Limb (tissue), 2 donors: ENCODE results near the gene COPS2.
"Not testable (repeated sequence)": the region's sequence is repeated elsewhere in the genome, so short reads cannot be mapped to it uniquely, and the experiment has no call there.

ENCODE experiments used
- DNase-seq, 2 donors: peaks; one replicate each; pipeline ENCODE4 v3.0.0-alpha.2; 2016; ENCODE audit errors: extremely low spot score in 2 of 2

The COPS2 gene

DNA sequence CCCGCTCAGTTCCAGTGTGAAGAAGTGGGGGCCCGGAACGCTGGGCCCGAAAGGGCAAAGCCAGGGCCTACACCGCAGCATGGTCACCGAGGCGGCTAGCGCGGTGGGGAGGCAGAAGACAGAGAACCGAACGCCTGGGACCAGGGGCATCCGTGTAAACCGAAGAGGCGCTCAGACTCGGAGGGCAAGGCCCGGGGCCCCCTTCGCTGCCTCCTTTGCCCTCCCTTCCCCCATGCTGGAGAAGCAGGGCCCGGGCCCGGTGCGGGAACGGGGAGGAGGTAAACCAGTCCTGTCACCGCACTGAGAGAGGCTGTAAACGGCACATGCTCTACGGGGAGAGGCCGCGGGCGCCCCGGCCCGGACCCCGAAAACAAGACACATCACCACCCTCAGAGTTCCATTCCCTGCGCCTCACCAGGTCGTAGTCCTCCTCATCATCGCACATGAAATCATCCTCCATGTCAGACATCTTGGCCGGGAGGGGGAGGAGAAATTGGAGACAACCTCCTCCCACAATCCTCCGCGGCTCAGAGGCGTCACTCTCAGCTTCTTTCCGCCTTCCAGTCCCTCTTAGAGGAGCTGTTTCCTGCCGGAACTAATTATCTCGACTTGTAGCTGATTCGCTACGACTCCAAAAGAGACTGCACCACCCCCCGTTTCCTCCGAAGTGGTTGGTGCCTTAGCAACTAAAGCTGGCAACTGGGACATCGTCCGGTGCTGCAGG is at the start of gene COPS2:
Gene COPS2, minus strand, starts transcription at position 490 of the 724 bp plus-strand sequence. Its CDS starts 21 bp downstream, at position 469.
- peak; percentile 94 to 98 for DNase-seq

DNA sequence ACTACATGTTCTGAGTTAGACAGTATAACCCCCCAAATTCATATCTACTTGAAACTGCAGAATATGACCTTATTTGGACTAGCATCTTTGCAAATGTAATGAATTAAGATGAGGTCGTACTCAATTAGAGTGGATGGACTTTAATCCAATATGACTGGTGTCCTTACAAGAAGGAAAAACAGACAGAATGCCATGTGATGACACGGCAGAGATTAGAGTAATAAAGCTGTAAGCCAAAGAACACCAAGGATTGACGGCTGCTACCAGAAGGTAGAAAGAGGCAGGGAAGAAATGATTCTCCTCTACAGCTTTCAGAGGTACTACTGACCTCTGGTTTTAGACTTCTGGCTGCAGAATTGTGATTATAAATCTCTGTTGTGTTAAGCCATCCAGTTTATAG is 44.9 kb upstream of the COPS2 start:
- no peak for DNase-seq

DNA sequence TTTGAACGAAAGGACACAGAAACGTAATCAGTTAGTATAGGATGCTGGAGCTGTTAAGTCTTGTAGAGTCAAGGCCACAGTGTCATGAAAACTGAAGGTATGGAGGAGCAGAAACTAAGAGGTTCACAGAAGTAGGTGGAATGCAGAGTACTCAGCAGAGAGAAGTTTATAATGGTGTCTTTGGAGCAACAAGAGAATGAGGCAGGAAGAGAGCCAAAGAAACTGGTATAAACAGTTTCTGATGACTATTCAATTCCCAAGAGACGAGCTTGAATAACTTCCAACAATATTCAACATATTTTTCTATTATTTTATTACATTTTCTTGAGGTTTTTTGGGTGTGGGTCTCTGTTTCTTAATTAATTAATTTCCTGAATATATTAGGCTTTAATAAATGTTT is 44.3 kb upstream of the COPS2 start:
- DNase-seq = no peak

GRCh38 chr15:49196856-49197255 is 41.5 kb upstream of the COPS2 start:
- DNase-seq = no peak

DNA sequence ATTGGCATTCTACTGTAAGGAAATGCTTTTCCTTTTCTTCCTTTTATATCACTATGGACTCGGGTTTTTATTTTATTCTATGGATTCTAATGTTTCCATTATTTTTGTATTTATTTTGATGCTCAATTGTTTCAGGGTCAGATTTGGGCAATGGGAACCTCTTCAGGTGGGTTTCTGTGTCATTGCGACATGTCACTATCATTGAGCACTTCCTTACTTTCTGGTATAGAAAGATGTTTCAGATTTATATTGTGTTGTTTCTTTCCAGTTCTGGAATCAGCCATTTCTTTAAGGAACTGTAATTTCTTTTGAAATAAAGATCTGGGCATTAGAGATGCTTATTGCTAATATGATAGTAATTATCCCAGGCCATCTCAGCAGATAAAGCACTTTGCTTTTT is 36.5 kb upstream of the COPS2 start:
- DNase-seq = no peak

DNA sequence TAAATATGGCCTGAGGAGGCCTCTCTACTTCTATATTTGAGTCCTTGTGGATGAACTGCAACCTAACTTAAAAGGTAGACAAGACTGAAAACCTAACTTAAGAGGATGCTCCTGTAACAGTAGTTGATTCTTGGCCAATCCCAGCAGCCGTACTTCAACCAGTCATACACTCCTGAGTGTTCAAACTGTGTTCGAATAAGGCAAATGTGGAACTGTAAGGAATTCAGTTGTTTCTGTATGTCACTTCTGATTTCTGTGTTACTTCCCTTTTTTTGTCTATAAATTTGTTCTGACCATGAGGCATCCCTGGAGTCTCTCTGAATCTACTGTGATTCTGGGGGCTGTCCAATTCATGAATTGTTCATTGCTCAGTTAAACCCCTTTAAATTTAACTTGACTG is 35.2 kb upstream of the COPS2 start:
- no peak for DNase-seq

DNA sequence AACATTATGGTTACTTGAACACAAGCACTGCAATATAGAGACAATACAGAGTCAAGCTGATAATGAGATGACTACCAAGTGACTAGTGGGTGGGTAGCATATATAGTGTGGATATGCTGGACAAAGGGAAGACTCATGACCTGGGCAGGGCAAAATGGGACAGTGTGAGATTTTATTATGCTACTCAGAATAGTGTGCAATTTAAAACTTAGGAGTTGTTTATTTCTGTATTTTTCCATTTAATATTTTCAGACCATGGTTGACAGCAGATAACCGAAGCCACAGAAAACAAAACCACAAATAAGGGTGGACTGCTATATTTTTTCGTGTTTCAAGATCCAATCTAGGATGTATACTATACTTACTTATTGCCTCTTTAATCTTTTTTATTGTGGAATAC is 34.2 kb upstream of the COPS2 start:
- DNase-seq = no peak

DNA sequence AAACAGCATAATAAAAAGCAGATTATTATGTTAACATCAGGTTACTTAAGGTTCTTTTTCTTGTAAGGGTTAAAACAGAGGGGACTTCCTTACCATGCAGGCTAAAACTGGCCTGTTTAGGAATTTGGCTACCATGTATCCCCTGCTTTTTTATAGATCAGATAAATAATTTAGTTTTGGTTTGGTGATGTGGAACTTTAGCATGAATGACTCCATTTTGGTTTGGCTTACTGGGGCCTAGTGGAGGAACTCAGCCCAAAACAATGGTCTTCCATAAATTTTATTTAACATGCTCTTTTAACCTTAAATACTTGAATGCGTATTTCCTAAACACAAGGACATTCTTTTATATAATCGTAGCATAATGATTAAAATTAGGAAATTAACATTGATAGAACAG is 33.5 kb upstream of the COPS2 start:
- no peak for DNase-seq

DNA sequence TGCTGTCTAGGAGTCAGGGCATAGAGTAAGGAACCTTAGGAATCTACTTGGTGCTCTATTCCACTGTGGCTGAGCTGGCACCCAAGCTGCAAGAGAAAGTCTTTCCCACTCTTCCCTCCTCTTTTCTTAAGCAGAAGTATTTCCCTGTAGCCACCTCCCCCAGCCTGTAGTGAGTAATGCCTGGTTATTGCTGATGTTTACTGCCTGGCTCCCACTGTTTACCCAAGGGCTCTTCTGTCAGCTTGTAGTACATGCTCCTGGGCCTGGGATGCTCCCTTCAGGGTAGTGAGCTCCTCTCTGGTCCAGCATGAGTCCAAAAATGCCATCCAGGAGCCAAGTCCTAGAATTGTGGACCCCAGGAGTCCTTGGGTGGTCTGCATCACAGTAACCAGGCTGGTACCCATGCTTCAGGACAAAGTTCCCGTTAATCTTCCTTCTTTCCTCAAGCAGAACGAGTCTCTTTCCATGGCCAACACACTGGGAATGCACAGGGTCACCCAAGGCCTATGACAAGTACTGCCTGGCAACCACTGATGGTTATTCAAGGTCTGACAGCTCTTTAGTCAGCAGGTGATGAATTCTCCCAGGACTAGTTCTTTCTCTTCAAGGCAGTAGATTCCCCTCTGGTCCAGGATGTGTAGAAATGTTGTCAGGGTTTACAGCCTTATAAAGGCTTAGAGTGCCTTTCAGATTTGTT is 32.3 kb upstream of the COPS2 start:
- no peak for DNase-seq

- no peak for DNase-seq
Observed at GRCh38 chr15:49185473-49185872, 30.1 kb upstream of the COPS2 start.

DNA sequence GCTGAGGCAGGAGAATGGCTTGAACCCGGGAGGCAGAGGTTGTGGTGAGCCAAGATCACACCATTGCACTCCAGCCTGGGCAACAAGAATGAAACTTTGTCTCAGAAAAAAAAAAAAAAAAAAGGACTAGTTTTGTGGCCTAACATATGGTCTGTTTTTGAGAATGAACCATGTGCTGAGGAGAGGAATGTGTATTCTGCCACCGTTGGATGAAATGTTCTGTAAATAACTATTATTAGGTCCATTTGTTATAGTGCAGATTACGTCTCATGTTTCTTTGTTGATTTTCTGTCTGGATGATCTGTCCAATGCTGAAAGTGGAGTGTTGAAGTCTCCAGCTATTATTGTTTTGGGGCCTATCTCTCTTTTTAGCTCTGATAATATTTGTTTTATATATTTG is 28.3 kb upstream of the COPS2 start:
- not testable (repeated sequence) for DNase-seq

GRCh38 chr15:49182128-49182527 is 26.7 kb upstream of the COPS2 start:
- no peak for DNase-seq

DNA sequence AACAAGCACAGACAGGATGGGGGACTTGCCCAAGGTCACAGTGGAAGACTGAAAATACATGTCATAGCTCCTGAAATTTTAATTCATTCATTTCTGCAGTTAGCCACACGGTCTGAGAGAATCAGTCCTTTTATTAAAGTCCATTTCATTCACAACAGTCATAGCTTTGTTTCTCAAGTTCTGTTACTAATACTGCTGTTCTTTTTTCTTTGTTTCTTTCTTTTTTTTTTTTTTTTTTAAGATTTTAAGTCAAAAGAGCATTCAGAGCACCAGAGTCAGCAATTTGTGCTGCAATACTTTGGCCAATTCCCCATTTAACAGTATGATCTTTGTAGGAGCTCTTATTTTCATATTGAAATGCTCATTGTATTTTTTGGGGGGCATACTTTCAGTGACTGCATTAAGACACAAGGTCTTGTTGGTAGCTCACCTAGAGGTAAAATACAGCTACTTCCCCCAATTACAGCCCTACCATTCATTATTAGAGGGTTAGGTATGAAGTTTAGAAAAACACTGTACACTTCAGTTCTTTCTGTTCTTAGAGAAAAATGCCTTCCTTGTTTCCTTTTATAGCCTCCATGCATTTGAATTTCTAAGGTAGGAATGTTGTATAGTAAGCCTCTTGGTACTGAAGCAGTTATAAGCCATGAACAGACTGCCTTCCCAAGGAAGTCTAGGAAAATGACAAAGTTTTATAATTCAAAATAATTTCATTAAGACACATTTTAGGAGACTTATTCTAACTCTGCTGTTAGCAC is 24.2 kb upstream of the COPS2 start:
- DNase-seq = no peak

DNA sequence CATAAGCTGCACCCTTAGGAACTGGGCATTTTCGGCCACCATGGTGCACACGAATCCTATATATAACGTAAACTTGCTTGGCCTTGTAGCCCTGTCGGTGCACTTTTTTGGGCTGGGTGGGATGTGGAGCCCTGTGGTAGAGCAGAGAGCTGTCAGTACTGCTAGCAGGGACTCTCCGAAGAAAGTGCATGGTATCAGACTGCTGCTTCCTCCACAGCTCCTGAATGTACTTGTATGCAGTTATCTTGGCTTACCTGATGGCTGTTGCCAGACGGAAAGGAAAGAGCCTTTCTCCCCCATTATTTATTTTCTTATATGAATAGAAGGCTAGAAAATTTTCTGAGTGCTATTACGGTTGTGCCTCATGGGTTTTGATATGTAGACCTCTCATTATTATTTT is 23.1 kb upstream of the COPS2 start:
- DNase-seq = no peak

- not testable (repeated sequence) for DNase-seq
Observed at GRCh38 chr15:49175582-49176397, 20.4 kb upstream of the COPS2 start.

DNA sequence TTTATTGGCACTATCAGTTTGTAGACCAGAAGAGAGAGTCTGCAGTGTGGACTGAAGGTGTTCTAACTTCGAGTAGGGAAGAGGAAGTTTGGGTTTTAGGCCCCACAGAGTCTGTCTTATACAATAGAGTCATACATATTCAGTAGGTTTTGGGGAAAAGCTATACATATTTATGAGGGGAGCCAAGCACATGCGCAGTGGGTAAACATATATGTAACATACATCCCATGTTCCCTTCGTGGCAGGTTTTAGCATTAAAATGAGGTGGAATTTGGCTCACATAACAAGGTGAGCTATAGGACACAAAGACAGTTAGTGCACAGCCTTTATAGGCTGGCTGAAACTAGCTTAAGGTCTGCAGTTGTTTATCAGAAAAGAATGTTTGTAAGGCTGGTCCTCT is 19.5 kb upstream of the COPS2 start:
- DNase-seq = no peak

DNA sequence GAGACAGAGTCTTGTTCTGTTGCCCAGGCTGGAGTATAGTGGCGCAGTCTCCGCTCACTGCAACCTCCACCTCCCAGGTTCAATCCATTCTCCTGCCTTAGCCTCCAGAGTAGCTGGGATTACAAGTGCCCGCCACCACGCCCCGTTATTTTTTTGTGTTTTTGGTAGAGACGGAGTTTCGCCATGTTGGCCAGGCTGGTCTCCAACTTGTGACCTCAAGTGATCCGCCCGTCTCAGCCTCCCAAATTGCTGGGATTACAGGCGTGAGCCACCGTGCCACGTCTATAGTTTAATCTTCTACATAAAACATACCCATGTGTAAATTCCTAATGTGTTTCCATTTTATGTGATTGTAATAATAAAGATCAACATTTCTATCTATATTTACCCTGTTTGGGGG is 16.4 kb upstream of the COPS2 start:
- no peak for DNase-seq

DNA sequence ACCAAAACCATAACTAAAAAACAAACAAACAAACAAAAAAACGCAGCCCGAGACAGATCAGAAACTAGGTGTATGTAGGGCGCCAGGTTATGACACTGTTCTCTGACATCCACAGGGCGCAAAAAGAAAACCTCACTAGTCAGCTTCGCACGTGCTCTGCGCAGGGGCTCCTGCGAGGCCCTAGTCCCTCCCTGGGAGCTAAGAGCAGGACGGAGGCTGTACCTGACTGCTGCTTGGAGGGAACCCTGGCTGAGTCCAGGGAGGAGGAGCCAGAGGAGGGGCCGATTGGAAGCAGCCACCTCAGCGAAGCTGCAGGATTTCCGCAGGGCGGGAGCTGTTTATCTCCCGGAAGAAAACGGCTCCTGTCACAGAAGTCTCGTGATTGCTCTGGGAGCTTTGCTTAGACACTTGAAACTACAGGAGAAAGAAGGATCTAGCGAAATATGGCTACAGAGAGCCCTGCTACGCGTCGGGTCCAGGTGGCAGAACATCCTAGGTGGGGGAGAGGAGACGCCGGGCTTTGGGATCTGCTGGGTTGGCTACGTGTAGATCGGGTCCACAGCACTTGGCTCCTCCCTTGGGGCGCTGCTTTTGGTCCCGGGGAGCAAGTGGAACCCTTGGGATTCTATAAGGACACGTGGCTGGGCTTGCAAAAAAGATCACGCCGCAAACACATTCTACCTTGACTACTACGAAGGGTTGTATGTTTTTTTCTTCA is 14.6 kb upstream of the COPS2 start, which contains the start of gene GALK2:
Gene GALK2, plus strand, starts transcription at position 368 of the 718 bp plus-strand sequence. Its CDS starts 76 bp downstream, at position 444.
- peak; percentile 72 to 78 for DNase-seq

DNA sequence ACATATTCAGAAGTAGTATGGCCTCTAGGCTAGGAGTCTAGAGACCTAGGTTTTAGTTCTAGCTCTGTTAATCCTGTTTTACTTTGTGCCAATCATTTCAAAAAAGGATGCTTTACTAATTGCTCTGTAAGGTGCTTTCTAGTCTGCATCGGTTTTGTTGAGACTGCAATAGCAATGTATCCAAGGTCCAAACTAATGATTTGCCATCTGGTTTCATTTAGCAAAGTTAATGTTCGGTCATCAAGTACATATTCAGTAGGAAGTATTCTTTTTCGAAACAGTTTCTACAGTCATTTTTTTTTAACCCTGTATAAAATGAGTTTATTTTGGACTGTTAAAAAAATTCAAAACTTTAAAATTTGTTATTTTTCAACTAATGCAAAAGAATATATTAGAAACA is 12.6 kb upstream of the COPS2 start:
- DNase-seq = no peak

- DNase-seq = no peak
Observed at GRCh38 chr15:49164865-49165264, 9.5 kb upstream of the COPS2 start.

DNA sequence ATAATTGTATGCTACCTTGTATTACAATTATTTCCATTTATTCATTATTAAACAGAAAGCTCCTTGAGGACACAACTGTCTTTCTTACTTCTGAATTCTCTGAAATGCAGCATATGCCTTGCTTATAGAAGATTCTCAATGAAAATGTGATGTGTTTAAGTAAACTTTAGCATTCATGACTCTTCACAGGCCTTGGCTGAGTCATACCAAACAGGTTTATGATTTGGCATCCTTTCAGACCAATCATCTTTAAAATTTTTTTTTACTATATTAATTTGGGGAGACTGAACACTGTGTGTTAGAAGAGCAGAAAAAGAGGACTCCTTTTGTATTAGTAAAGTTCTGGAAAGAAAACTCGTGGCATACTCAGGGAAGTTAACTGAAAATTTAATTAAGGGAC is 8.3 kb upstream of the COPS2 start:
- no peak for DNase-seq
